CD14-positive monocyte (primary cell): ENCODE results near the gene ATP5MC3. TPM values are rescaled to one million over a fixed set of nuclear protein-coding genes. Genes with fewer than 3 reads are reported as not detected.

Experiments
- DNase-seq, 3 donors: peaks; one replicate each; pipeline ENCODE4 v3.0.0-alpha.2; 2011 to 2022
- H2AFZ ChIP-seq: 2 replicates; pipeline ENCODE4 v1.6.0; 2012; ENCODE audit warnings: mild to moderate bottlenecking, low read depth, low read length, inconsistent platforms; ENCODE audit not compliant: insufficient read depth, poor library complexity, severe bottlenecking
- H3K27ac ChIP-seq, 2 donors: 1 replicate in 1 of 2; 2 replicates in 1 of 2; pipeline ENCODE4 v1.5.1; 2012 to 2013; ENCODE audit warnings: low read length in 2 of 2, control low read depth in 1 of 2, inconsistent platforms in 1 of 2, low read depth in 1 of 2, mild to moderate bottlenecking in 1 of 2
- H3K27me3 ChIP-seq, 2 donors: one replicate each; pipeline versions ENCODE4 v1.6.0 to v1.6.1; 2011 to 2013; ENCODE audit warnings: low read length in 2 of 2; ENCODE audit not compliant: control insufficient read depth in 2 of 2, insufficient read depth in 2 of 2
- H3K36me3 ChIP-seq, 2 donors: replicated peaks in 1 of 2; 1 replicate in 1 of 2; 2 replicates in 1 of 2; pipeline versions ENCODE4 v1.5.1 to v1.6.1; 2012 to 2013; ENCODE audit warnings: low read length in 2 of 2, control low read depth in 1 of 2, inconsistent platforms in 1 of 2, mild to moderate bottlenecking in 1 of 2; ENCODE audit not compliant: insufficient read depth in 2 of 2, control insufficient read depth in 1 of 2
- H3K4me1 ChIP-seq, 2 donors: 1 replicate in 1 of 2; 2 replicates in 1 of 2; pipeline versions ENCODE4 v1.5.1 to v1.6.1; 2012 to 2013; ENCODE audit warnings: low read length in 2 of 2, control low read depth in 1 of 2, inconsistent platforms in 1 of 2, mild to moderate bottlenecking in 1 of 2, moderate library complexity in 1 of 2; ENCODE audit not compliant: insufficient read depth in 2 of 2, control insufficient read depth in 1 of 2
- H3K4me2 ChIP-seq: replicated peaks from 2 replicates; pipeline ENCODE3; 2012; ENCODE audit warnings: low read length, moderate library complexity, mild to moderate bottlenecking; ENCODE audit not compliant: poor library complexity, severe bottlenecking; ENCODE audit errors: extremely low read depth
- H3K4me3 ChIP-seq, 3 experiments: fragments of 200-600 bp in 1 of 3; sonication (generic) in 1 of 3; replicated peaks in 1 of 3; 1 replicate in 2 of 3; 2 replicates in 1 of 3; pipeline ENCODE4 v1.5.1; 2011 to 2013; ENCODE audit warnings: low read length in 3 of 3, mild to moderate bottlenecking in 3 of 3, control low read depth in 2 of 3, low read depth in 2 of 3, inconsistent platforms in 1 of 3, moderate library complexity in 1 of 3
- H3K79me2 ChIP-seq: 2 replicates; pipeline ENCODE4 v1.6.0; 2012; ENCODE audit warnings: mild to moderate bottlenecking, control low read depth, inconsistent platforms, low read length, moderate library complexity; ENCODE audit not compliant: insufficient read depth
- H3K9ac ChIP-seq: 2 replicates; pipeline ENCODE4 v1.6.0; 2017; ENCODE audit warnings: low read length, mild to moderate bottlenecking; ENCODE audit not compliant: insufficient read depth, poor library complexity, severe bottlenecking
- H3K9me3 ChIP-seq, 2 donors: replicated peaks in 1 of 2; 1 replicate in 1 of 2; 2 replicates in 1 of 2; pipeline versions ENCODE4 v1.5.1 to v1.6.1; 2012 to 2013; ENCODE audit warnings: low read length in 2 of 2, control low read depth in 1 of 2; ENCODE audit not compliant: control insufficient read depth in 1 of 2, insufficient read depth in 1 of 2
- H4K20me1 ChIP-seq: 2 replicates; pipeline ENCODE4 v1.6.0; 2012; ENCODE audit warnings: mild to moderate bottlenecking, low read length, control low read depth, moderate library complexity; ENCODE audit not compliant: insufficient read depth
- H3K27ac Mint-ChIP-seq, 7 donors: one replicate each; pipeline ENCODE4 v1.8.0; 2020; ENCODE audit warnings: mild to moderate bottlenecking in 7 of 7, mixed read lengths in 7 of 7, moderate library complexity in 6 of 7, inconsistent platforms in 2 of 7
- H3K27me3 Mint-ChIP-seq, 3 donors: one replicate each; pipeline ENCODE4 v1.8.0; 2021 to 2022; ENCODE audit warnings: low read depth in 3 of 3, mild to moderate bottlenecking in 3 of 3, mixed read lengths in 3 of 3, moderate library complexity in 3 of 3, inconsistent platforms in 1 of 3
- H3K36me3 Mint-ChIP-seq, 2 donors: one replicate each; pipeline ENCODE4 v1.8.0; 2020; ENCODE audit warnings: mixed read lengths in 2 of 2, inconsistent platforms in 1 of 2, mild to moderate bottlenecking in 1 of 2
- H3K4me1 Mint-ChIP-seq: one replicate; pipeline ENCODE4 v1.8.0; 2020; ENCODE audit warnings: mild to moderate bottlenecking, mixed read lengths
- H3K4me3 Mint-ChIP-seq, 2 donors: one replicate each; pipeline ENCODE4 v1.8.0; 2020; ENCODE audit warnings: mild to moderate bottlenecking in 2 of 2, mixed read lengths in 2 of 2, moderate library complexity in 1 of 2
- H3K9me3 Mint-ChIP-seq, 7 donors: one replicate each; pipeline ENCODE4 v1.8.0; 2020 to 2022; ENCODE audit warnings: mixed read lengths in 7 of 7, mild to moderate bottlenecking in 6 of 7, moderate library complexity in 6 of 7, inconsistent platforms in 2 of 7
- CTCF ChIP-seq: fragments of 200-600 bp; IDR thresholded peaks from one replicate; pipeline ENCODE4 v1.8.0; 2022; ENCODE audit warnings: antibody characterized with exemption, mild to moderate bottlenecking
- WGBS: methylation state at CpG from one replicate; pipeline ENCODE4 v1.1.5; 2013; ENCODE audit warnings: missing lambda C conversion rate; ENCODE audit not compliant: insufficient coverage; 5-methylcytosine and 5-hydroxymethylcytosine counted together
- intact Hi-C, 2 donors: fragments of 100-400 bp; cut with micrococcal nuclease; formaldehyde crosslinking; loops; one replicate each; pipeline versions ENCODE4 v1.15.0 to v1.15.1; 2023
- polyA plus RNA-seq, 3 donors: library from polyadenylated mRNA; depleted of rRNA in 1 of 3; unstranded in 2 of 3; stranded (reverse) in 1 of 3; fragments of 300-500 nt in 2 of 3; fragments of >200 nt in 1 of 3; fragmentation: Illumina TruSeq in 2 of 3; gene quantifications; 1 replicate in 2 of 3; 2 replicates in 1 of 3; pipeline ENCODE4 v1.2.3, GENCODE V29; 2012 to 2021

The ATP5MC3 gene
- polyA plus RNA-seq, 3 donors, result 139 to 533 (median 493) TPM

GRCh38 chr2:175187378-175187777 lies 5.9 kb upstream of the ATP5MC3 start:
- H3K4me1 Mint-ChIP-seq, result peaks cover 4% of the 10 kb centered on the region
- no peak for DNase-seq
- no peak overlapping the region for H3K4me3 ChIP-seq
- H3K36me3 Mint-ChIP-seq, result no peaks in the 10 kb centered on the region
- H3K4me1 ChIP-seq, result no peaks in the 10 kb centered on the region
- no peak overlapping the region for H3K27ac ChIP-seq
- WGBS, result no CpG with 5 or more reads among the region's 1 CpG
- intact Hi-C loops, result no loop called here
- H3K9ac ChIP-seq, result no peak overlapping the region
- H3K27ac Mint-ChIP-seq, result no peak overlapping the region
- no peak overlapping the region for H3K4me2 ChIP-seq
- no peaks in the 10 kb centered on the region for H3K79me2 ChIP-seq
- no peaks in the 10 kb centered on the region for H4K20me1 ChIP-seq
- H2AFZ ChIP-seq, result no peak overlapping the region
- H3K36me3 ChIP-seq, result no peaks in the 10 kb centered on the region
- TF ChIP-seq CTCF, result no peak
- H3K27me3 Mint-ChIP-seq, result peaks cover 0 to 4% (median 4%) of the 10 kb centered on the region in 3 donors
- no peak overlapping the region for H3K4me3 Mint-ChIP-seq
- peaks cover 0 to 8% (median 4%) of the 10 kb centered on the region in 7 donors for H3K9me3 Mint-ChIP-seq
- no peaks in the 10 kb centered on the region for H3K9me3 ChIP-seq
- no peaks in the 10 kb centered on the region for H3K27me3 ChIP-seq

- Histone ChIP-seq H3K36me3 (peaks cover 13 to 14% of the 10 kb centered on the region in 2 donors), H3K9ac (no peak overlapping the region), H3K4me1 (peaks cover 12 to 17% of the 10 kb centered on the region in 2 donors), H3K9me3 (no peaks in the 10 kb centered on the region), H3K27ac (no peak overlapping the region), H3K4me3 (no peak overlapping the region), H4K20me1 (peaks cover 24% of the 10 kb centered on the region), H2AFZ (no peak overlapping the region), H3K27me3 (no peaks in the 10 kb centered on the region), H3K79me2 (peaks cover 32% of the 10 kb centered on the region), H3K4me2 (no peak overlapping the region)
- Mint-ChIP-seq H3K27me3 (peaks cover 0 to 2% (median 0%) of the 10 kb centered on the region in 3 donors), H3K9me3 (peaks cover 0 to 4% (median 2%) of the 10 kb centered on the region in 7 donors), H3K36me3 (peaks cover 14 to 15% of the 10 kb centered on the region in 2 donors), H3K4me3 (no peak overlapping the region), H3K27ac (peak overlapping the region in 1 of 7 donors; percentile 44), H3K4me1 (peaks cover 19% of the 10 kb centered on the region)
- no CpG with 5 or more reads among the region's 2 CpGs for WGBS
- no peak for TF ChIP-seq CTCF
- no peak for DNase-seq
- intact Hi-C loops, result no loop called here
Observed at GRCh38 chr2:175183674-175184073, 2.2 kb upstream of the ATP5MC3 start.
